T47D (cell line): ENCODE measurements around the gene WDR27.

Experiments
- DNase-seq, 2 experiments: peaks; one replicate each; pipeline versions ENCODE4 v3.0.0 to v3.0.0-alpha.2; 2011 to 2012; ENCODE audit warnings: low read depth in 1 of 2, low spot score in 1 of 2
- JUND ChIP-seq: IDR thresholded peaks from 2 replicates; pipeline ENCODE4 v1.6.1; 2012; ENCODE audit warnings: low read depth
- in situ Hi-C: cut with HindIII; loops from 2 replicates; pipeline ENCODE4 v1.10.0; 2016; ENCODE audit warnings: low sequenced_read_pairs, low pct_unique_long_range_greater_than_20kb

Gene WDR27

GRCh38 chr6:169701954-169702839, at the start of gene WDR27, which contains the start of gene C6orf120:
WDR27 (minus strand) TSS chr6:169702029; CDS start chr6:169689005, 13,024 bp downstream.
C6orf120 (plus strand) TSS chr6:169702126; CDS start chr6:169702460, 334 bp downstream.
- TF ChIP-seq JUND, result no peak
- DNase-seq, result peak; percentile 72 to 96
- in situ Hi-C loops, result no loop called here

GRCh38 chr6:169746556-169746955, 44.7 kb upstream of the WDR27 start:
- no peak for TF ChIP-seq JUND
- in situ Hi-C loops, result no loop called here

GRCh38 chr6:169745405-169745804, 43.6 kb upstream of the WDR27 start:
- in situ Hi-C loops, result no loop called here
- TF ChIP-seq JUND, result no peak
- DNase-seq, result no peak

More at GRCh38 chr6:169746556-169746955, 44.7 kb upstream of the WDR27 start:
- no peak for DNase-seq

- no peak for TF ChIP-seq JUND
- DNase-seq, result no peak
- in situ Hi-C loops, result no loop called here
These were observed 39.5 kb upstream of the WDR27 start for GRCh38 chr6:169741344-169741743.

GRCh38 chr6:169738976-169739529, 37.2 kb upstream of the WDR27 start:
- in situ Hi-C loops, result no loop called here
- no peak for DNase-seq
- TF ChIP-seq JUND, result no peak

- no peak for DNase-seq
- no peak for TF ChIP-seq JUND
- in situ Hi-C loops, result no loop called here
These were observed 36.6 kb upstream of the WDR27 start for GRCh38 chr6:169738204-169738975.

- in situ Hi-C loops, result no loop called here
- DNase-seq, result no peak
- no peak for TF ChIP-seq JUND
These were observed 28.1 kb upstream of the WDR27 start for GRCh38 chr6:169729961-169730360.

- in situ Hi-C loops, result no loop called here
- DNase-seq, result no peak
- no peak for TF ChIP-seq JUND
These were observed 25.1 kb upstream of the WDR27 start for GRCh38 chr6:169726963-169727362.

- in situ Hi-C loops, result no loop called here
- DNase-seq, result no peak
- TF ChIP-seq JUND, result no peak
These were observed 24.2 kb upstream of the WDR27 start for GRCh38 chr6:169726049-169726400.

- TF ChIP-seq JUND, result no peak
- peak in 1 of 2 experiments; percentile 15 for DNase-seq
- in situ Hi-C loops, result no loop called here
These were observed 23.6 kb upstream of the WDR27 start for GRCh38 chr6:169725125-169726048.

- DNase-seq, result peak; percentile 43 to 57
- TF ChIP-seq JUND, result no peak
- in situ Hi-C loops, result no loop called here
These were observed 22.8 kb upstream of the WDR27 start, which contains the start of gene PHF10 for GRCh38 chr6:169724494-169725124. PHF10 (minus strand) TSS chr6:169724500; CDS start chr6:169723931, 569 bp downstream.
